ENCODE data around the gene TMEM87A. TPM values are rescaled to one million over a fixed set of nuclear protein-coding genes. Genes with fewer than 3 reads are reported as not detected.
"Not testable (repeated sequence)": the region's sequence is repeated elsewhere in the genome, so short reads cannot be mapped to it uniquely, and the experiment has no call there.

The TMEM87A gene, protein sequence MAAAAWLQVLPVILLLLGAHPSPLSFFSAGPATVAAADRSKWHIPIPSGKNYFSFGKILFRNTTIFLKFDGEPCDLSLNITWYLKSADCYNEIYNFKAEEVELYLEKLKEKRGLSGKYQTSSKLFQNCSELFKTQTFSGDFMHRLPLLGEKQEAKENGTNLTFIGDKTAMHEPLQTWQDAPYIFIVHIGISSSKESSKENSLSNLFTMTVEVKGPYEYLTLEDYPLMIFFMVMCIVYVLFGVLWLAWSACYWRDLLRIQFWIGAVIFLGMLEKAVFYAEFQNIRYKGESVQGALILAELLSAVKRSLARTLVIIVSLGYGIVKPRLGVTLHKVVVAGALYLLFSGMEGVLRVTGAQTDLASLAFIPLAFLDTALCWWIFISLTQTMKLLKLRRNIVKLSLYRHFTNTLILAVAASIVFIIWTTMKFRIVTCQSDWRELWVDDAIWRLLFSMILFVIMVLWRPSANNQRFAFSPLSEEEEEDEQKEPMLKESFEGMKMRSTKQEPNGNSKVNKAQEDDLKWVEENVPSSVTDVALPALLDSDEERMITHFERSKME
- total RNA-seq (2014; rRNA removed; shearing (Covaris generic); ENCODE audit: low replicate concordance), result 44.0 and 55.7 TPM in 2 replicates

DNA sequence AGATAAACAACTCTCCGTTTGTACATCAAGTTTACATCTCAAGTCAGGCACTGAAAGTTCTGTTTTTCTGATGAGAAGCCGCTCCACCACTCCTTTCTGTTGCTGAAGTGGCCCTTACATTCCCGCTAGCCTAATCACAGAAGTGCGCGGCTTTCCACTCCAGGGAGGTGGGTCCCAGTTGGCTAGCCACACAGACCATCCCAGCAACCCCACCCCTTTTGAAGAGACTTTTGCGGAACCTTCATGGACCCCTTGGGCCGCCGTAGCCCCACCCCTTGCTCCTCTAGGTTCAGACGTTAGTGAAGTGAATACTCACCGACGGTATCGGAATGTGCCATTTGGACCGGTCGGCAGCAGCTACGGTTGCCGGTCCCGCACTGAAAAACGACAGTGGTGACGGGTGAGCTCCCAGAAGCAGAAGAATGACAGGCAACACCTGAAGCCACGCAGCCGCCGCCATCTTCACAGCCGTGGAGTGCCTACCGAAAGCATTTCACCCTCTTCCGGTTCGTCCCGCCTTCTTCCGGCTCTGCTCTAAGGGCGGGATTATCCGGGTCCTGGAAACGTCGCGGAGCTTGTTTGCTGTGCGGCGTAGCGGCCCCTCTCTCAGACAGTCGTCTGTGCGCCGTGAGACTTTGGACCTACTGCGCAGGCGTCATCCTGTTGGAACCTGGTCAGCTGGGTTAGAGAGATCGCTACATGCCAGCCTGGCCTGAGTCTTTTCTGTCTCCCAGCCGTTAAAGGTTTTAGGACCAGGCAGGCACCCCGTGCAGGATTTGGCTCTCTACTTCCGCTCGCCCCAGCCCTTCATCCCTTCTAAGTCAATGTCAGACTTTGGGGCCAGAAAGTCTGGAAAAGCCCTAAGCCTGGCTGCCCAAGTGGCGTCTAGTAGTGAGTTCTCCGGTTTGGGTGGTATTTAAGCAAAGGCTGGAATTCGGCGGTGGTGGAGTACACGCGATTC lies at the start of gene TMEM87A, which contains the start of gene GANC:
Gene TMEM87A (minus strand): TSS at position 495 of the 961 bp plus-strand sequence. CDS start 35 bp downstream, at position 460.
Gene GANC (plus strand): TSS at position 263 of the 961 bp plus-strand sequence. CDS start 1,281 bp downstream, outside the sequence.
- DNase-seq (ENCODE audit: low read depth), result peak; percentile 98
- in situ Hi-C loops (cut with HindIII; ENCODE audit: low pct_unique_long_range_greater_than_20kb, low sequenced_read_pairs), result no loop called here

DNA sequence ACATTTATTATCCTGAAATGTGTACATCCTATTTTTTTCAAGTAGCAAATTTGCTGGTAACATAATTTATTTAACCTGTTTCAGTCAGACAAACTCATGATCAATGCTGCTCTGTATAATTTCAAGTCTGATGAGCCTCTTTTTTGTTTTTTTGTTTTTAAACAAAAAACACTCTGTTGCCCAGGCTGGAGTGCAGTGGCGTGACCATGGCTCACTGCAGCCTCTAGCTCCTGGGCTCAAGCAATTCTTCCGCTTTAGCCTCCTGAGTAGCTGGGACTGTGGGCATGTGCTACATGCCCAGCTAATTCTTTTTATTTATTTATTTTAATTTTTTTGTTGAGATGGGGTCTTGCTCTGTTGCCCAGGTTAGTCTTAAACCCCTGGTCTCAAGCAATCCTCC lies 46.0 kb upstream of the TMEM87A start:
- DNase-seq (ENCODE audit: low read depth), result no peak
- in situ Hi-C loops (cut with HindIII; ENCODE audit: low pct_unique_long_range_greater_than_20kb, low sequenced_read_pairs), result no loop called here

DNA sequence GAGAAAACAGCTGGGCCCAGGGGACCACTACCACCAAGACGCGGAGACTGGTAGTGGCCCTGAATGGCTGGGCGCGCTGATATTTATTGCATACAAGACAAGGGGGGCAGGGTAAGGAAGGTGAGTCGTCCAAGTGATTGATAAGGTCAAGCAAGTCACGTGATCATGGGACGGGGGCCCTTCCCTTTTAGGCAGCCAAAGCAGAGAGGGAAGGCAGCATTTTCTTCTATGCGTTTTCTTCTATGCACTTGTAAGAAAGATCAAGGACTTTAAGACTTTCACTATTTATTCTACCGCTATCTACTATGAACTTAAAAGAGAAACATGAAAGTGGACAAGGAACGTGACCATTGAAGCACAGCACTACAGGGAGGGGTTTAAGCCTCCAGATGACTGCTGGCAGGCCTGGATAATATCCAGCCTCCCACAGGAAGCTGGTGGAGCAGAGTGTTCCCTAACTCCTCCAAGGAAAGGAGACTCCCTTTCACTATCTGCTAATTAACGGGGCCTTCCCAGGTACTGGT lies 43.1 kb upstream of the TMEM87A start:
- DNase-seq (ENCODE audit: low read depth); in situ Hi-C loops (cut with HindIII; ENCODE audit: low pct_unique_long_range_greater_than_20kb, low sequenced_read_pairs): not testable (repeated sequence)

DNA sequence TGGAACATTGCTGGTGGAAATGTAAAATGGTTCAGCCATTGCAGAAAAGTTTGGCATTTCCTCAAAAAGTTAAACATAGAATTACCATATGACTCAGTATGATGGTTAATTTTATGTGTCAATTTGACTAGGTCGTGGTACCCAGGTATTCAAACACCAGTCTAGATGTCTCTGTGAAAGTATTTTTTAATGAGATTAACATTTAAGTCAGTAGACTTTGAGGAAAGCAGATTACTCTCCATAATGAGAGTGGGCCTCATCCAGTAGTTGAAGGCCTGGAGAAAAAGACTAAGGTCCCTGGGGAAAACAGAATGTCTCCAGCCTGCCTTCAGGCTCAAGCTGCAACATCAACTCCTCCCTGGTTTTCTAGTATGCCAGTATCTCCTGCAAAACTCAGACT lies 42.3 kb upstream of the TMEM87A start:
- DNase-seq (ENCODE audit: low read depth), result no peak
- in situ Hi-C loops (cut with HindIII; ENCODE audit: low pct_unique_long_range_greater_than_20kb, low sequenced_read_pairs), result no loop called here

DNA sequence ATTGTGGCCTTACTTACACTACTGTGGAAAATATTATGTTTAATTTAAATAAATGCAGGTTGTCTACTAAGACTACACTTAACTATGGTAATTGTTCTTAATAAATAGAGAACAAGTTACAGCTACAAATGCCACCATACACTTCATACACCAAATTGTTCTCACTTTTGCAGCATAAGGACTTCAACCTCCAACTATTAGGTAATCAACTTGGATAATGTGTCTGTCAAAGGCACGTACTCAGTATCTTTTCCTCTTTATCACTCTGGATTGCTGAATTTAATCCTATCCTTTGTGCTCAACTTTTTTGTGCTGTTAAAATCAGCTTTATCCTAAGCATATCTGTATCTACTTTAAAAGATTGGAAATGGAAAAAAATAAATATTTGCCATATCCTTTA lies 41.6 kb upstream of the TMEM87A start:
- no peak for DNase-seq (ENCODE audit: low read depth)
- in situ Hi-C loops (cut with HindIII; ENCODE audit: low pct_unique_long_range_greater_than_20kb, low sequenced_read_pairs), result no loop called here

DNA sequence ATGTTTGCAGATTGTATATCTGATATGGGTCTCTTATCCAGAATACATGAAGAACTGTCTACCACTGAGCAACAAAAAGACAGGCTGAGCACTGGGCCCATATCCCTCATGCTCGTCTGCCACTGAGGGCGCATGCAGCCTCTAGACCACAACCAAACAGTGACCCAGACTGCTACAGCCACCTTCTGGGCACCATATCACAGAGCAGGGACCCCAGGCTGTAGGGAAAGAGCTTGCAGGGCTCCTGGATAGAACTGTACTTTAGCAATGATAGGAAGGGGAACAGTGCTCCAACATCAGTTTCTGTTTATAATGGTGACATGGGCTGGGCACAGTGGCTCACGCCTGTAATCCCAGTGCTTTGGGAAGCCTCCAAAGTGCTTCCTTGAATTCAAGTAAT lies 40.2 kb upstream of the TMEM87A start:
- in situ Hi-C loops (cut with HindIII; ENCODE audit: low pct_unique_long_range_greater_than_20kb, low sequenced_read_pairs), result no loop called here
- DNase-seq (ENCODE audit: low read depth), result no peak

DNA sequence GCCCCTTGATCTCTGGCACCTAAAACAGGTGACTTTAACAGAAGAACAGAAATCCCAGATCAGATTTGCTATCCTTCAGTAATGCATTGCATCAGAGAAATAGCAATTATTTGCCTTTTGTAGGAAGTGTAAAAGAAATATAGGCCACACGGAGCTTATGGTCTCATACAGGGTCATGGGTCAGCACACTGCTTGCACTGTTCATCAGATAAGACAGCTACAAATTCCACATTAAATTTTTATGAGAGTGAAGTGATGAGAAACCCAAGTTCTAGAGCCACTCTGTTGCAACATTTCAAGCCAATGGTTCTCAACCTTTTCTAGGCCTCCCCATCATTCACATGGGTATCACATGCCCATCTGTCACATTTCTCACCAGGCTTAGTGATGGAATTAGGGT lies 33.4 kb upstream of the TMEM87A start:
- no peak for DNase-seq (ENCODE audit: low read depth)
- in situ Hi-C loops (cut with HindIII; ENCODE audit: low pct_unique_long_range_greater_than_20kb, low sequenced_read_pairs), result no loop called here

DNA sequence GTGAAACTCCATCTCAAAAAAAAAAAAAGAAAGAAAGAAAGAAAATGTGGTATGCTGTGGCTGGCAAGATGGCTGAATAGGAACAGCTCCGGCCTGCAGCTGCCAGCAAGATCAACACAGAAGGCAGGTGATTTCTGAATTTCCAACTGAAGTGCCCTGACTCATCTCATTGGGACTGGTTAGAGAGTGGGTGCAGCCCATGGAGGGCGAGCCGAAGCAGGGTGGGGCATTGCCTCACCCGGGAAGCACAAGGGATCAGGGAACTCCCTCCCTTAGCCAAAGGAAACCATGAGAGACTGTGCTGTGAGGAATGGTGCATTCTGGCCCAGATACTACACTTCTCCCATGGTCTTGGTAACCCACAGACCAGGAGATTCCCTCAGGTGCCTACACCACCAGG lies 27.8 kb upstream of the TMEM87A start:
- in situ Hi-C loops (cut with HindIII; ENCODE audit: low pct_unique_long_range_greater_than_20kb, low sequenced_read_pairs); DNase-seq (ENCODE audit: low read depth): not testable (repeated sequence)

DNA sequence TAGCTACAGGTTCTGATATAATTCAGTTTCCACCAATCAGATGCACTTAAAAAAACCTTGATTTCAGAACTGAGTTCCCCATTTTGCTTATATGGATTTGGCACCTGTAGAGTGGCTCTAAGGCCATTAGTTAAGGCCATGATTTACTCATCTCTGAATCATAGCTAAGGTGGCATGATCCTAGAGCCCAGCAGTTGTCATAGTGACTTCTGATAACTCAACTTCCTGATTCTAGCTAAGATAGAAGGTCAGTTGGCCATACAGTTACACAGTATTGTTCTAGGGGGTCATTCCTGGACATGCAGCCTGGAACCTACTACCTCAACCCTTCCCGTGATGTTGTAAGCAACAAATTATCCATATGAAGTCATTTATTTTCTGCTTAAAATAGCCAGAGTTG lies 15.9 kb upstream of the TMEM87A start:
- DNase-seq (ENCODE audit: low read depth), result no peak
- in situ Hi-C loops (cut with HindIII; ENCODE audit: low pct_unique_long_range_greater_than_20kb, low sequenced_read_pairs), result no loop called here

DNA sequence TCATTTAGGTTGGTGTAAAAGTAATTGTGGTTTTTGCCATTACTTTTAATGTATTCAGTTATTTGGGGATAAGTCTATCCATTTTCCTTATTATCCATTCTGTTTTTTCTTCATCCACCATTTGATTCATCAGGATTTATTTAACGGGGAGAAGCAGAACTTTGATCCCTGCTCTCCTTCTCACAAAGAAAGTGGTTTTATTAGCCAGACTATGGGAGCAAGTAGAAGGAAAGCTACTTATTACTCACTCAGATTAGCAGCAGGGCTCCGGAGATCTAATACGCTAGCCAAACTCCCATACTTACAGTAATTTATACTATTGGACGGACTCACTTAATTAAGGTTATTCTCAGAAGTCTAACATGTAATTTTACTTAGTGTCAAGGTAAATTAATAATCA lies 14.7 kb upstream of the TMEM87A start:
- in situ Hi-C loops (cut with HindIII; ENCODE audit: low pct_unique_long_range_greater_than_20kb, low sequenced_read_pairs), result no loop called here
- no peak for DNase-seq (ENCODE audit: low read depth)

DNA sequence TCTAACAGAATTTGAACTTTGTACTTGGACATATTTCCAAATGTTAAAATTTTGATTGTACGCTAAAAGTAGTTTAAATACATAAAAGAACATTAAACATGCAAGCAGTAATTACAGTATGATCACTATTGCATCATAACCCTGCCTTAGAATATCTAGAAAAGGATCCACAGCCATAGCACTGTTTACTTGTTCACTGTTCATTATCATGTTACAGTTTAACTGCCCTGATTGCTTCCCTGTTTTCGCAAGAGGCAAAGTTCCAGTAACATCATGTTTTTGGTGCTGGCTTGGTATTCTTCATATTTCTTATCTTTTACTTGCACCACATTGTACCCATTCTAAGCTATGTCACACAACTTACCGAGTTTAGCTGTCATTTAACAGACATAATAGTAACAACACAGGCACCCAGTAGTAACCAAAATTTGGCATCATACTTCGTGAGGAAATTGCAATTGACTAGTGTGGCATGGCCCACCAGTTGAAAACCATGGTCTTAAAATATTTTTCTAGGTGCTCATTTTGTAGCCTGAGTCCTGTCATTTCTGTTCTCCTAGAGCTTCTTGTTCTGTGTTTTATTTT lies 13.3 kb upstream of the TMEM87A start:
- in situ Hi-C loops (cut with HindIII; ENCODE audit: low pct_unique_long_range_greater_than_20kb, low sequenced_read_pairs), result no loop called here
- no peak for DNase-seq (ENCODE audit: low read depth)

DNA sequence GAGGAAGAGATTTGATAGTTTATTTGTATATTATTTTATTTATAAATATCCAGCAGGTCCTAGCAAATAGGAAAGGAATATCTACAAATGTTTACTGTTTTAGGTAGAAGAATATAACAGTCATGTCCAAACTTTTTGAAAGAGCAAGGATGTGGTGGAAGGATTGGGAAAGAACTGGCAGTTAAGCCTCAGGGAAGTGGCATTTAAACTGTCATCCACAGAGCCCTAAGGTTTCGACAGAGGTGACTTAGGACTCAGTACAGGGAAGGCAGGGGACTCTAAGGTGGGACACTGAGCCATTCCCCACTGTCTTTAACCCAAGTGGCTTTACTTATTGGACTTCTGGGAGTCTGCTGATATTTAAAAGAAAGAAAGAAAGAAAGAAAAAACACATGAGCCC lies 11.8 kb upstream of the TMEM87A start:
- in situ Hi-C loops (cut with HindIII; ENCODE audit: low pct_unique_long_range_greater_than_20kb, low sequenced_read_pairs), result no loop called here
- DNase-seq (ENCODE audit: low read depth), result no peak

DNA sequence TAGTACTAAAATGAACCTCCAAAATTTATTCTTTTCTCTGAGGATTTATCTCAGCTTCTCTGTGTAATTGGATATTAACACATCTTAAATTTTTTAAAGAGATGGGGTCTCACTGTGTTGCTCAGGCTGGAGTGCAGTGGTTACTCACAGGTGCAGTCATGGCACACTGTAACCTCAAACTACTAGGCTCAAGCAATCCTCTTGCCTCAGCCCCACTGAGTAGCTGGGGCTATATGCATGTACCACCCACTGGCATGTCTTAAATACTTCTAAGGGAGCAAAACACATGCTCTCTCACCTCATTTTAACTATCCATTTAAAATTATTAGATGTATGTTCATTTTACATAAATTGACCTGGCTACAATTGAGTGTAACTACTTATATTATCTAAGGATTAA lies 11.3 kb upstream of the TMEM87A start:
- DNase-seq (ENCODE audit: low read depth), result no peak
- in situ Hi-C loops (cut with HindIII; ENCODE audit: low pct_unique_long_range_greater_than_20kb, low sequenced_read_pairs), result no loop called here

DNA sequence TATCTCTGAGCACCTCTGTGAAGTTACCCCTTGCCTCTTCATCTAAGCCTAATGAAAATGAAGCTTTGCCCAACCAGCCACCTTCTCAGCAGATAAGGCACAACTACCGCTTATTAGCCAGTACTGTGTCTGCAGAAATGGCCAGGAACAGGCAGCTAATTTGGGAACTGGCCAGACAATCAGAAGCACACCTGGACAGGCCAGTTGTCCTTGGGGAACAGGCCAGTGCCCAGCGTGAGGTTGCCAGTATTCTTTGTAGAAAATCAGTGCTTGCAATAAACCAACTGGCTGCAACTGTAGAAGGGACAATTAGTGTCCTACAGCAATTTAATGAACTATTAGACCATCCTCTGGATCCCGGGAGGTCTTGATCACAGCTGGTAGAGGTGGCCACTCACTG lies 10.4 kb upstream of the TMEM87A start:
- DNase-seq (ENCODE audit: low read depth), result no peak
- in situ Hi-C loops (cut with HindIII; ENCODE audit: low pct_unique_long_range_greater_than_20kb, low sequenced_read_pairs), result no loop called here

DNA sequence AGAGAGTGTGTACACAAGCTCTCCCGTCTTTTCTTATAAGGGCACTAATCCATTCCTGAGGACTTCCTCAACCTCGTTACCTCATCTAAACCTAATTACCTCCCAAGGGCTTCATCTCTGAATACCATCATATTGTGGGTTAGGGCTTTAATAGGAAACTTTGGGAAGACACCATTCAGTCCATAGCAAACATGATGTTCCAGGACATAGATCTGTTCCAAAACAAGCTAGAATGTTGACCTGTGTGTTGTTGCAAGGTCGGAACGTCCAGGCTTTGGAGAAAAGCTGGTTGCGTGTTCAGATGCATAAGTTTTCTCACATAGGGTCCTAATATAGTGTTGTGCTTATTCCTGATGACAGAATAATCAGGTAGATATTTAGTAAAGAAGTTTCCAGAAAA lies 9.7 kb upstream of the TMEM87A start:
- in situ Hi-C loops (cut with HindIII; ENCODE audit: low pct_unique_long_range_greater_than_20kb, low sequenced_read_pairs), result no loop called here

DNA sequence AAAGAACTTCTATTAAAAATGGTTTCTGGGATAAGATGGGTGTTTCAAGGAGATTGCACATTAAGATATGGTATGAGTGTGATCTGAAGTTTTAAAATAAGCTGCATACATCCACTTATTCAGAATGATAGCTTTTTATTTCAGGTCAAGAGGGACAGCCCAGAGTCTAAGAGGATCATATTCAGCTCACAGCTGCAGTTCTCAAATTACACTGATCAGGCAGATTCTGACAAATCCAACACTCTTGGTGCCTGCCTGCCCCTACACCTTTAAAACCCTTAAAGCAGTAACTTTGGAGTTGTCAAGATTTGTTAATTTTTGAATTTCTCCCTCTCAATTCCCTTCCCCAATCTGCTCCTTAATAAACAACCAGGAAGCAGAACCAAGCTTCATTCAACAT lies 9.1 kb upstream of the TMEM87A start:
- no peak for DNase-seq (ENCODE audit: low read depth)
- in situ Hi-C loops (cut with HindIII; ENCODE audit: low pct_unique_long_range_greater_than_20kb, low sequenced_read_pairs), result no loop called here

More for the DNA sequence above, 9.7 kb upstream of the TMEM87A start:
- DNase-seq (ENCODE audit: low read depth), result no peak

DNA sequence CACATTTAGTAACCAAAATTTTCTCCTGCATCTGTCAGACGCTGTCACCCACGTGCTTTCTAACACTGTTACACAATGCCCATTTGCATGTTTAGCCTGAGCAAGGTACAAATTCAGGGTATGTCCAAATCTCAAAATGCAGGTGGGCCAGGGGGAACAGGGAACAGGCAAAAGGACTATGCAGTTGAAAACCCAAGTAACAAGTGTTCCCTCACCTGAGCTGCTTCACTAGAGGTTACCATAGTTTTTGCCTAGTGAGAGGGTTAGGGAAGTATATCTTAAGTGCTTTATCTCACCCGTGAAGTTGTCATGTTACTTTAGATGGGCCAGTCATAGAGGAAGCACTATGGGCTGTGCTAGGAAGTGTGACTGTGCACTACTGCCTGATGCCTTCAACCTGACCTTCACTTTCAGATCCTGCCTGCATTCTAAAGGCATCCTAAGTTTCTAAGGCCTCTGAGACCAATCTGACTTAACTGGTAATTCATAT lies 6.0 kb upstream of the TMEM87A start:
- DNase-seq (ENCODE audit: low read depth), result no peak
- in situ Hi-C loops (cut with HindIII; ENCODE audit: low pct_unique_long_range_greater_than_20kb, low sequenced_read_pairs), result no loop called here

DNA sequence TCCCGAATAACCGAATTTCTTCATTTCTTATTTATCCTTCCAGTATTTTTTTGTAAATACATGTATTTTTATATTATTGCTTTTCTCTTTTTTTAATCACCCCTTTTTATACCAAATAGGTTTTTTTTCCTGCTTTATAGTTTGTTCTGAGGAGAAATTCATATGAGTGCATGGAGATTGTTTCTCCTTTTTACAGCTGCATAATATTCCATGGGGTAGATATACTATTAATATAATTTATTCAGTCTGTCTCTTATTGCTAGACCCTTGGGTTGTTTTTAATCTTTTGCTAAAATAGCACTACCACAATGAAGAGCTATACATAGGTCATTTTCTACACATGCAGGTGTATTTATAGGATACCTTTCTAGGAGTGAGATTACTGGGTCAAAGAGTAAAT lies 3.5 kb upstream of the TMEM87A start:
- DNase-seq (ENCODE audit: low read depth), result no peak
- in situ Hi-C loops (cut with HindIII; ENCODE audit: low pct_unique_long_range_greater_than_20kb, low sequenced_read_pairs), result no loop called here

Data from Caki2 (cell line).